ENCODE data around the gene NTF3. TPM values are rescaled to one million over a fixed set of nuclear protein-coding genes. Genes with fewer than 3 reads are reported as not detected.

NTF3 gene
- total RNA-seq, 2 experiments from 2014 or later, result not detected

GRCh38 chr12:5470221-5470620 is 38.3 kb downstream of the NTF3 start:
- Mint-ChIP-seq H3K4me1 (ENCODE audit: low read depth) (no peaks in the 10 kb centered on the region), H3K27ac (no peak overlapping the region), H3K27me3 (ENCODE audit: low read depth) (peaks cover 6% of the 10 kb centered on the region), H3K4me3 (no peak overlapping the region), H3K9me3 (no peaks in the 10 kb centered on the region), H3K36me3 (ENCODE audit: low read depth) (no peaks in the 10 kb centered on the region)
- CTCF ChIA-PET, result no interaction called here
- intact Hi-C loops (cut with micrococcal nuclease), result no loop called here
- no peak for DNase-seq

DNA sequence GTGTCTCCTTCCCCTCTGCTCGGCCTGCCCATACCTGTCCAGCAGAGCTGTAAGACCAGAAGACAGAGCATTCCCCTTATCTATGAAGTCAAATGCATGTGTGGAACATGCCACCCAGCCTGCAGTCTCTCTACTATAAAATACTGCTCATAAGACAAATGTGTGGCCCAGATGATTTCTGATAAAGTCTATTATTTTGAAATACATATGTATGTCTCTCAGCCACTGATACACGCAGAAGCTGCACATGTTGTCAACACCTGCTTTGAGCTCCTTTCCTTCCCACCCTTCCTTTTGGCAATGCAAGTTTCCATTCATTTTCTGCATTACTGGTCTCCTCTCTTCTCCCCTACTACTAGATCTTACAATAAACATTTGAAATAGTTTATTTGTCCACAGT is 38.8 kb downstream of the NTF3 start:
- H3K27me3 Mint-ChIP-seq (ENCODE audit: low read depth), result peaks cover 6% of the 10 kb centered on the region
- no peak overlapping the region for H3K27ac Mint-ChIP-seq
- CTCF ChIA-PET, result no interaction called here

GRCh38 chr12:5473076-5473782 is 41.3 kb downstream of the NTF3 start:
- peaks cover 6% of the 10 kb centered on the region for H3K27me3 Mint-ChIP-seq (ENCODE audit: low read depth)
- no peak overlapping the region for H3K4me3 Mint-ChIP-seq
- intact Hi-C loops (cut with micrococcal nuclease), result no loop called here
- CTCF ChIA-PET, result interaction anchor here (0.6 kb wide), 1 partner anchor 23 kb away, joined by 3 read pairs; no protein-coding TSS in a partner anchor
- H3K27ac Mint-ChIP-seq, result no peak overlapping the region
- H3K36me3 Mint-ChIP-seq (ENCODE audit: low read depth), result no peaks in the 10 kb centered on the region
- no peak for DNase-seq
- no peaks in the 10 kb centered on the region for H3K4me1 Mint-ChIP-seq (ENCODE audit: low read depth)
- no peaks in the 10 kb centered on the region for H3K9me3 Mint-ChIP-seq

More for the DNA sequence above, 38.8 kb downstream of the NTF3 start:
- no peak for DNase-seq
- Mint-ChIP-seq H3K4me1 (ENCODE audit: low read depth) (no peaks in the 10 kb centered on the region), H3K9me3 (no peaks in the 10 kb centered on the region), H3K4me3 (no peak overlapping the region), H3K36me3 (ENCODE audit: low read depth) (no peaks in the 10 kb centered on the region)
- intact Hi-C loops (cut with micrococcal nuclease), result no loop called here

DNA sequence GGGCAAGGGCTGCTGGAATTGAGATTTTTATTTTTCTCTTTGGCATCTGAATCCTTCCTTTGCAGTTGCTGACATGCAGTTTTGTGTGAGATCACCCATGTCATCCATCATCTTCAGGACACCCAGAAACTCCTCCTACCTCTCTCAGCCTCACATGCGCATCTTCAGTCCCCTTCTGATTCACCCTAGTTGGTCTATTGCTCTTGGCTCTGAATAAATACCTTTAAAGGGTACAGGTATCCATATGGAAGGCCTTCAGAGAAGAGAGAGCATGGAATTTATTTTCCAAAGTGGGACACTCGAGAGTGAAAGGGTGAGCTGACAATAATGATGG is 41.8 kb downstream of the NTF3 start:
- no peak for DNase-seq
- intact Hi-C loops (cut with micrococcal nuclease), result no loop called here
- no peaks in the 10 kb centered on the region for H3K4me1 Mint-ChIP-seq (ENCODE audit: low read depth)
- CTCF ChIA-PET, result no interaction called here
- H3K4me3 Mint-ChIP-seq, result no peak overlapping the region
- H3K27ac Mint-ChIP-seq, result no peak overlapping the region
- no peaks in the 10 kb centered on the region for H3K9me3 Mint-ChIP-seq
- peaks cover 6% of the 10 kb centered on the region for H3K27me3 Mint-ChIP-seq (ENCODE audit: low read depth)
- H3K36me3 Mint-ChIP-seq (ENCODE audit: low read depth), result no peaks in the 10 kb centered on the region

- no peak for DNase-seq
- H3K4me3 Mint-ChIP-seq, result no peak overlapping the region
- no peaks in the 10 kb centered on the region for H3K9me3 Mint-ChIP-seq
- H3K27ac Mint-ChIP-seq, result no peak overlapping the region
- H3K36me3 Mint-ChIP-seq (ENCODE audit: low read depth), result no peaks in the 10 kb centered on the region
- intact Hi-C loops (cut with micrococcal nuclease), result no loop called here
- no peaks in the 10 kb centered on the region for H3K4me1 Mint-ChIP-seq (ENCODE audit: low read depth)
- peaks cover 4% of the 10 kb centered on the region for H3K27me3 Mint-ChIP-seq (ENCODE audit: low read depth)
- CTCF ChIA-PET, result no interaction called here
Observed at GRCh38 chr12:5476356-5476755, 44.4 kb downstream of the NTF3 start.

DNA sequence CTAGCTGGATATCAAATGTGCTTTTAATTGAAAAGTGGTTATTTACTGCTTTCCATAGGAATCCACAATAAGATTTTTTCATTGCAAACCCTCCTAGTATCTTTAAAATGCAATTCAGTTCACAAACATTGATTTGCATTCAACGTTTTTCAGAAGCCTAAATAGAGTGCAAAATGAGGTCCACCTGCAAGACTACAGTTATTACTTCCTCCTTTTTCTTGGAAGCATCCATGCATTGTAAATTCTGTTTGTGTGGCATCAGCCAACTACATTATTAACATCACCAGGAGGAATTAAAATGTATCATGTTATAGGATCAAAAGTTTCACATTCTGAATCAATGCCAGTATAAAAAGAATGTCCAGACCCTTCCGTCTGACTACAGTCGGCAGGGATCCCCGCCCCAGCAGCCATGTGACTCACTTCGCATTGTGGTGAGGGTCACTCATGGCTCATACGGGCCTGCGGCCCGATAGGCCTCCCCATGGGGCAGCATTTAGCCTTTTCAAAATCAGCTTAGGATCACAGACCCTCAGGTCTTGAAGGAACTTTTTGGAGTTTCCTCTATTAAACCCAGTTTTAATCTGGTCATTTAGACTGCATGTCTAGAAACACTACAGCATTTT is 46.3 kb downstream of the NTF3 start:
- no peaks in the 10 kb centered on the region for H3K9me3 Mint-ChIP-seq
- no peaks in the 10 kb centered on the region for H3K36me3 Mint-ChIP-seq (ENCODE audit: low read depth)
- peaks cover 2% of the 10 kb centered on the region for H3K27me3 Mint-ChIP-seq (ENCODE audit: low read depth)
- H3K27ac Mint-ChIP-seq, result no peak overlapping the region
- CTCF ChIA-PET, result no interaction called here
- intact Hi-C loops (cut with micrococcal nuclease), result no loop called here
- DNase-seq, result no peak
- no peak overlapping the region for H3K4me3 Mint-ChIP-seq
- no peaks in the 10 kb centered on the region for H3K4me1 Mint-ChIP-seq (ENCODE audit: low read depth)

GRCh38 chr12:5479761-5480160 is 47.9 kb downstream of the NTF3 start:
- H3K27ac Mint-ChIP-seq, result no peak overlapping the region
- no peaks in the 10 kb centered on the region for H3K36me3 Mint-ChIP-seq (ENCODE audit: low read depth)
- H3K27me3 Mint-ChIP-seq (ENCODE audit: low read depth), result peaks cover 6% of the 10 kb centered on the region
- DNase-seq, result no peak
- H3K4me3 Mint-ChIP-seq, result no peak overlapping the region
- no peaks in the 10 kb centered on the region for H3K4me1 Mint-ChIP-seq (ENCODE audit: low read depth)
- intact Hi-C loops (cut with micrococcal nuclease), result no loop called here
- H3K9me3 Mint-ChIP-seq, result no peaks in the 10 kb centered on the region
- CTCF ChIA-PET, result interaction anchor here (0.5 kb wide), 1 partner anchor 177 kb away, joined by 4 read pairs; no protein-coding TSS in a partner anchor

DNA sequence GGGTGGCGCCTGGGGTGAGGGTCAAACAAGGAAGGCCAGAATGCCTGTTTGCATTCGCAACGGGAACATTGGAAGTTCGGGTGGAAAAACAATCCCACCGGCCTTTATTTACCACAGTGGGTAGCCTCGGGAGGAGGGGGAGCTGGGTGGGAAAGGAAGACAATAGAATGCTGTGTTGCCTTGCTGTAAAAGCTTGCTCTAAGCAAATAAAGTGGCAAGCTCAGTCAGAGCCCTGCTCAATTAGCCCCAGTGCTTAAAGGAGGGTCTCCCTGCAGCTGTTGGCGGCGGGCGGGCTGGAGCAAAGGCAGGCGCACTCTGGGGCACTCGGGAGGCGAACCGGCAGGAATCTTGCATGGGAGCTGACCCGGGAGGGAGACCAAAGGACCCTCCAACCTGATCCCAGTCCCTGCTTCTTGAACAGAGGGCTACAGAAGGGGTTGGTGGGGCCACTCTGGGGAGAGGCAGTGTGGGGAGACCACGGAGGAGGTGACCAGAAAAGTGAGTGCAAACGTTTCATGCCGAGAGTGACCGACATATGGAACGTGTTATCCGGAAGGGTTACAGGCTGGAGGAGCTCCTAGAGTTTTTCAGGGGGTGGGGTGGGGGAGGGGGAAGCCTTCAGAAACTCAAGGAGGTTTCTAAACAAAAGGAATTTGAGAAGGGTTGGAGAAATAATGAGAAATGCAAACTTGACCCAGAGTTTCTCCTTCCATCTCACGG is 48.5 kb downstream of the NTF3 start:
- intact Hi-C loops (cut with micrococcal nuclease), result no loop called here
- Mint-ChIP-seq H3K9me3 (no peaks in the 10 kb centered on the region), H3K4me3 (no peak overlapping the region), H3K4me1 (ENCODE audit: low read depth) (no peaks in the 10 kb centered on the region), H3K27me3 (ENCODE audit: low read depth) (peaks cover 3% of the 10 kb centered on the region), H3K27ac (no peak overlapping the region), H3K36me3 (ENCODE audit: low read depth) (no peaks in the 10 kb centered on the region)
- CTCF ChIA-PET, result interaction anchor here (0.5 kb wide), 1 partner anchor 177 kb away, joined by 4 read pairs; no protein-coding TSS in a partner anchor
- DNase-seq, result no peak

DNA sequence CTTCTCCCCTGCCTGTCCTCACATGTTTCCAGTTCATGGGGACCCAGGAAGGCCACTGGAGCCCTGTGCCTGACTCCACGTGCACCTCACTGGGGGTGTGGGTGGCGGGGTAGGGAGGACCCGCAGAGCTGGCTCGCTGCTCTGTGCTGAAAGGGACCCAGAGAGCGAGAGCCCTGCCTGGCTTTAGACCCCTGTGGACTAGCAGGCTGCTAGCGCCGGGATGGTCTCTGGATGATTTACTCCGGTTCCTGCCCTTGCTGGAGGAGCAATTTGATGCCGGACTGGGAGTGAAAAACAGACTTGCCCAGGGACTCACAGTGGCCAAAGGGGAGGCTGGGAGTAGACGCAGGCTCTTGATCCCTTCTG is 49.0 kb downstream of the NTF3 start:
- CTCF ChIA-PET, result no interaction called here
- no peak for DNase-seq
- H3K9me3 Mint-ChIP-seq, result no peaks in the 10 kb centered on the region
- intact Hi-C loops (cut with micrococcal nuclease), result no loop called here
- peaks cover 3% of the 10 kb centered on the region for H3K27me3 Mint-ChIP-seq (ENCODE audit: low read depth)
- H3K27ac Mint-ChIP-seq, result no peak overlapping the region
- no peaks in the 10 kb centered on the region for H3K4me1 Mint-ChIP-seq (ENCODE audit: low read depth)
- no peak overlapping the region for H3K4me3 Mint-ChIP-seq
- H3K36me3 Mint-ChIP-seq (ENCODE audit: low read depth), result no peaks in the 10 kb centered on the region

DNA sequence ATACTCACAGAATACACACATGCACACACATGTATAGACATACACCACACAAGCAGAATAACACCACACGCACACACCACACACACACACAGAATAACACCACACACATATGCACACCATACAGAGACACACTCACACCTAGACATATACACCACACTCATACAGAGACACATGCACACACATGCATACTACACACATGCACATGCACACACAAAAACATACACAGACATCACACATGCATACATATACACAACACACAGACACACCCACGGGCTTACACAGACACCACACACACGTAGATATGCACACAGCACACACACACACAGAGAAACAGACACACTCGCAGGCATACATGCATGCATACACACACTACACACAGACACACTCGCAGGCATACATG is 49.7 kb downstream of the NTF3 start:
- intact Hi-C loops (cut with micrococcal nuclease), result no loop called here
- H3K36me3 Mint-ChIP-seq (ENCODE audit: low read depth), result no peaks in the 10 kb centered on the region
- DNase-seq, result no peak
- CTCF ChIA-PET, result no interaction called here
- H3K9me3 Mint-ChIP-seq, result no peaks in the 10 kb centered on the region
- no peak overlapping the region for H3K4me3 Mint-ChIP-seq
- H3K27me3 Mint-ChIP-seq (ENCODE audit: low read depth), result peaks cover 3% of the 10 kb centered on the region
- H3K27ac Mint-ChIP-seq, result no peak overlapping the region
- H3K4me1 Mint-ChIP-seq (ENCODE audit: low read depth), result no peaks in the 10 kb centered on the region

DNA sequence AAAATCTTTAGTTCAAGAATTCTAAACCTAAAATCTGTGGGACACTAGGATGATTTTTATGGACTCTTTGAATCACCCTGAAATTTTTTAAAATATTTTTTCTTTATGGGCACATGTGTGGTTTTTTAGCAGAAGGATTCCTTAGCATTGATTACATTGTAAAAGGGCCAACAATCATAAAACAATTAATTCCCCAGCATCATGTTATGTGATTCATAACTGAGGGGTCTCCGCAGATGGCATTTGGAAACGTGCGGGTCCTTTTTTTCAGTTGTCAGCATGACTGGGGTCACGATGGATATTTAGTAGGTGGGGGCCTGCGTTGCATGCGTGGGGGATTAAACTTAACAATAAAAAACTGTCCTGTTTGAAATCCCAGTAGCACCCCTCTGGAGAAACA is 52.5 kb downstream of the NTF3 start:
- Mint-ChIP-seq H3K9me3 (no peaks in the 10 kb centered on the region), H3K4me3 (no peak overlapping the region), H3K27ac (no peak overlapping the region), H3K27me3 (ENCODE audit: low read depth) (peaks cover 7% of the 10 kb centered on the region), H3K36me3 (ENCODE audit: low read depth) (no peaks in the 10 kb centered on the region), H3K4me1 (ENCODE audit: low read depth) (no peaks in the 10 kb centered on the region)
- intact Hi-C loops (cut with micrococcal nuclease), result no loop called here
- no peak for DNase-seq
- CTCF ChIA-PET, result no interaction called here

DNA sequence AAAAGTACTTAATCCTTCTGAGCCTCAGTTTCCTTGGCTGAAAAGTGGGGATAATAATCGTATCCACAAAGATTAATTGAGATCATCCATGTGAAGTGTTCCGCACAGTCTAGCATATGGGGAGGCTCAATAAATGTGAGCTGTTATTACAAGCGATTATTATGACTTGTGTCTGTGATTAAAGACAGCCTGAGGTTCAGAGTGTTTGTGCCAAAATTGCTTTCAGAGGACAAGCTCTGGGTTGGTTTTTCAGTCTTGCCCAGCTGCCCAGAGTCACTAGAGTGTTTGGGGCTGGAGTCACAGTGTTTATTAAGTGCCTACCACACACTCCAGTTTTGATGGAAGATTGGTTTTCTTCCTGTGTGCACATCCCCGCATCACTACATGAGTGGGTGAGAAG is 53.5 kb downstream of the NTF3 start:
- Mint-ChIP-seq H3K36me3 (ENCODE audit: low read depth) (no peaks in the 10 kb centered on the region), H3K27me3 (ENCODE audit: low read depth) (peaks cover 7% of the 10 kb centered on the region), H3K9me3 (no peaks in the 10 kb centered on the region), H3K4me1 (ENCODE audit: low read depth) (no peaks in the 10 kb centered on the region), H3K4me3 (no peak overlapping the region), H3K27ac (no peak overlapping the region)
- no peak for DNase-seq
- intact Hi-C loops (cut with micrococcal nuclease), result no loop called here
- CTCF ChIA-PET, result no interaction called here

DNA sequence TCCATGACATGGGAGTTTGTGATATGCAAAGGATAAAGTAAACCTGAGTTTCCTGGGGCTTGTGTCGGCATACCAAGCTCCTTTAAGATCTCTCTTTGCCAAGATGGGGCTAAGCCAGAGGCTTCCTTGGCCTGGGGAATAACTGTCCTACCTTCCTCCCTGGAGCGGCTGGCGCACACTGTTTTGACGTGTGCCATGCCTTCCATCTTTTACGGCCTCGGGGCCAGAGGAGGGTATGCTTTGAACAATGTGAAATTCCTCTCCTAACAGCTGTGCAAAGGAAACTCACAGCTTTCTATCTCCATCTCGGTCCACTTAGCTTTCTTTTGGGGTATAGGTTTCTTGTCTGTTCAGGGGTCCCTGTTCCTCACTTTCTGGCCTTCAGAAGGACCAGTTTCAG is 55.2 kb downstream of the NTF3 start:
- Mint-ChIP-seq H3K4me1 (ENCODE audit: low read depth) (no peaks in the 10 kb centered on the region), H3K27ac (no peak overlapping the region), H3K4me3 (no peak overlapping the region), H3K9me3 (no peaks in the 10 kb centered on the region), H3K36me3 (ENCODE audit: low read depth) (no peaks in the 10 kb centered on the region), H3K27me3 (ENCODE audit: low read depth) (peaks cover 15% of the 10 kb centered on the region)
- intact Hi-C loops (cut with micrococcal nuclease), result no loop called here
- CTCF ChIA-PET, result no interaction called here
- no peak for DNase-seq

Data from activated naive CD4-positive, alpha-beta T cell treated with anti-CD3 and anti-CD28 coated beads for 36 hours (primary cell).